ENCODE data around the gene CLTB. TPM values are rescaled to one million over a fixed set of nuclear protein-coding genes. Genes with fewer than 3 reads are reported as not detected.

The CLTB gene
- total and polyA plus RNA-seq, 2 of the 8 experiments (the other 6 are each of a cell fraction or from before 2014, with no cell fraction given) = 25.9 to 34.9 TPM

GRCh38 chr5:176446884-176447590, 30.7 kb upstream of the CLTB start:
- Histone ChIP-seq H4K5ac (ENCODE audit: insufficient read length, low read depth, low read length) (peak overlapping the region; percentile 38), H3K9me3 (ENCODE audit: insufficient read depth in 2 of 2, low read depth in 1 of 2, low read length in 1 of 2) (no peaks in the 10 kb centered on the region), H3K4me1 (replicated peaks in 1 of 4; ENCODE audit: control insufficient read depth in 3 of 4, insufficient read depth in 4 of 4, low read length in 3 of 4) (peaks cover 2 to 6% (median 4%) of the 10 kb centered on the region in 4 experiments; a peak in 4 of 7 replicates), H3K23me2 (ENCODE audit: low read depth, low read length) (peaks cover 12% of the 10 kb centered on the region), H2AK5ac (ENCODE audit: low read depth, low read length) (0 out of 2 replicates have a peak overlapping the region, but pooled peaks have one; percentile 76), H3K27ac (ENCODE audit: low read depth, low read length) (peak overlapping the region; percentile 89), H4K20me1 (replicated peaks in 1 of 2; ENCODE audit: control insufficient read depth in 1 of 2, insufficient read depth in 2 of 2, low read length in 2 of 2) (peaks cover 0 to 2% of the 10 kb centered on the region in 2 experiments), H2BK5ac (ENCODE audit: low read depth, low read length) (peak overlapping the region; percentile 84), H3K79me1 (ENCODE audit: low read depth, low read length) (0 out of 2 replicates have a peak, but pooled peaks cover 5% of the 10 kb centered on the region), H3K27me3 (replicated peaks in 1 of 4; ENCODE audit: control insufficient read depth in 3 of 4, extremely low read depth in 1 of 4, insufficient read depth in 3 of 4, low read length in 3 of 4) (no peaks in the 10 kb centered on the region), H2BK15ac (ENCODE audit: low read length) (no peak overlapping the region), H3K23ac (ENCODE audit: insufficient read length) (no peak overlapping the region), H4K8ac (ENCODE audit: extremely low read depth, insufficient read depth, low read length) (peak overlapping the region; percentile 98), H3K4me2 (ENCODE audit: insufficient read depth in 1 of 2, low read depth in 2 of 2, low read length in 2 of 2) (peak overlapping the region; percentile 76 to 87), H3K18ac (ENCODE audit: extremely low read depth, low read length) (peak overlapping the region; percentile 64), H3K4me3 (ENCODE audit: extremely low read depth in 1 of 4, insufficient read depth in 2 of 4, low read depth in 3 of 4, low read length in 4 of 4) (peak overlapping the region; percentile 70 to 100 (median 82)), H2BK12ac (ENCODE audit: low read depth, low read length) (peak overlapping the region; percentile 60; the same call in 1 of the 2 replicates), H2AFZ (ENCODE audit: low read length) (no peak overlapping the region), H4K91ac (replicated peaks; ENCODE audit: insufficient read length, low read length) (peak overlapping the region; percentile 29), H2BK120ac (replicated peaks; ENCODE audit: low read depth, low read length) (no peak overlapping the region), H3K4ac (replicated peaks; ENCODE audit: insufficient read length, low read depth, low read length) (peak overlapping the region; percentile 57), H2BK20ac (ENCODE audit: low read length) (no peak overlapping the region), H3K9ac (replicated peaks in 1 of 4; ENCODE audit: extremely low read depth in 1 of 4, low read depth in 3 of 4, low read length in 3 of 4) (peak overlapping the region; percentile 82 to 95 (median 86)), H3K79me2 (ENCODE audit: control insufficient read depth in 1 of 2, insufficient read depth in 2 of 2, low read length in 2 of 2) (peaks cover 5 to 30% of the 10 kb centered on the region in 2 experiments), H3K14ac (ENCODE audit: insufficient read length) (no peak overlapping the region), H3K36me3 (ENCODE audit: control insufficient read depth in 2 of 4, insufficient read depth in 4 of 4, low read length in 3 of 4) (no peaks in the 10 kb centered on the region), H3K56ac (replicated peaks; ENCODE audit: insufficient read length, low read depth, low read length) (peak overlapping the region; percentile 49)
- DNase-seq (ENCODE audit: low read depth in 1 of 2, low spot score in 2 of 2) (no peak), FAIRE-seq (no peak)
- ChIA-PET CTCF (ENCODE audit: partially characterized antibody) (interaction anchor here (0.6 to 1.9 kb wide), 17 partner anchors 8 to 112 kb away, joined by 3 to 15 read pairs (median 3); partner anchors contain the start of gene CLTB), POLR2A (ENCODE audit: partially characterized antibody) (interaction anchor here (0.6 to 3.4 kb wide), 17 partner anchors 8 to 969 kb away, joined by 3 to 24 read pairs (median 4); partner anchors contain the start of genes NOP16, RNF44 and SFXN1)
- 20% methylated on average over 27 of the region's 27 CpGs; no CpG with 5 or more reads in 1 of the 2 experiments for WGBS, 2 experiments (ENCODE audit: extremely low coverage in 1 of 2, insufficient coverage in 1 of 2, insufficient read length in 1 of 2, insufficient replicate concordance in 2 of 2, low coverage in 1 of 2, low lambda C conversion rate in 2 of 2, missing lambda C conversion rate in 1 of 2)
- TF ChIP-seq CBX8 (IDR thresholded peaks at IDR 0.05; ENCODE audit: borderline replicate concordance, low read depth, low read length) (no peak), USF2 (IDR thresholded peaks at IDR 0.05; ENCODE audit: low read length) (no peak), SP4 (IDR thresholded peaks at IDR 0.05; ENCODE audit: low read length) (no peak), POLR2AphosphoS5 (IDR thresholded peaks at IDR 0.05; ENCODE audit: low read depth, low read length) (no peak), HDAC2 (IDR thresholded peaks at IDR 0.05; ENCODE audit: borderline replicate concordance in 1 of 2, low read depth in 2 of 2, low read length in 2 of 2) (0 out of 4 replicates have a peak, but pooled peaks of 1 of the 2 experiments have one; percentile 68), POU5F1 (IDR thresholded peaks at IDR 0.05; ENCODE audit: low read depth, low read length) (no peak), JUND (IDR thresholded peaks at IDR 0.05; ENCODE audit: low read length) (no peak), RBBP5 (IDR thresholded peaks at IDR 0.05; ENCODE audit: borderline replicate concordance, low read depth, low read length) (no peak), RFX5 (IDR thresholded peaks at IDR 0.05; ENCODE audit: borderline replicate concordance, low read depth, low read length) (no peak), NANOG (IDR thresholded peaks at IDR 0.05; ENCODE audit: insufficient read depth, low read depth, low read length, poor library complexity, severe bottlenecking) (no peak)

Data from H1 (cell line).